Liver (tissue), 3 donors: Measurements from ENCODE around the gene MSL3.

Source experiments
- CTCF ChIP-seq: fragments of 150-350 bp; IDR thresholded peaks from 2 replicates; pipeline ENCODE4 v1.5.1; 2017; ENCODE audit warnings: improper control_type of control experiment, low read depth, low read length; ENCODE audit not compliant: missing input control
- JUND ChIP-seq, 2 donors: IDR thresholded peaks; 2 replicates each; pipeline ENCODE4 v1.6.1; 2016; ENCODE audit warnings: antibody characterized with exemption in 2 of 2
- NR2F2 ChIP-seq: IDR thresholded peaks from 2 replicates; pipeline ENCODE4 v1.6.1; 2016; ENCODE audit warnings: antibody characterized with exemption
- RAD21 ChIP-seq, 2 donors: IDR thresholded peaks; 2 replicates each; pipeline ENCODE4 v1.6.1; 2016; ENCODE audit warnings: antibody characterized with exemption in 2 of 2, mild to moderate bottlenecking in 2 of 2
- REST ChIP-seq: IDR thresholded peaks from 2 replicates; pipeline ENCODE4 v1.6.1; 2016; ENCODE audit warnings: antibody characterized with exemption, mild to moderate bottlenecking
- RXRA ChIP-seq, 2 donors: IDR thresholded peaks; 2 replicates each; pipeline ENCODE4 v1.6.1; 2017 to 2018; ENCODE audit warnings: antibody characterized with exemption in 2 of 2, mild to moderate bottlenecking in 1 of 2
- TAF1 ChIP-seq: conservative IDR thresholded peaks from 2 replicates; pipeline ENCODE4 v1.6.1; 2016; ENCODE audit warnings: antibody characterized with exemption, mild to moderate bottlenecking
- TF ChIP-seq, protein P1 (sequence below): IDR thresholded peaks from 2 replicates; pipeline ENCODE4 v1.6.1; 2016; ENCODE audit warnings: antibody characterized with exemption
- TF ChIP-seq, protein P2 (sequence below): IDR thresholded peaks from 2 replicates; pipeline ENCODE4 v1.6.1; 2016; ENCODE audit warnings: antibody characterized with exemption
- TF ChIP-seq, protein P3 (sequence below): IDR thresholded peaks from 2 replicates; pipeline ENCODE4 v1.6.1; 2016; ENCODE audit warnings: antibody characterized with exemption
- donor health status: healthy.
- donor health status: healthy.

DNA sequence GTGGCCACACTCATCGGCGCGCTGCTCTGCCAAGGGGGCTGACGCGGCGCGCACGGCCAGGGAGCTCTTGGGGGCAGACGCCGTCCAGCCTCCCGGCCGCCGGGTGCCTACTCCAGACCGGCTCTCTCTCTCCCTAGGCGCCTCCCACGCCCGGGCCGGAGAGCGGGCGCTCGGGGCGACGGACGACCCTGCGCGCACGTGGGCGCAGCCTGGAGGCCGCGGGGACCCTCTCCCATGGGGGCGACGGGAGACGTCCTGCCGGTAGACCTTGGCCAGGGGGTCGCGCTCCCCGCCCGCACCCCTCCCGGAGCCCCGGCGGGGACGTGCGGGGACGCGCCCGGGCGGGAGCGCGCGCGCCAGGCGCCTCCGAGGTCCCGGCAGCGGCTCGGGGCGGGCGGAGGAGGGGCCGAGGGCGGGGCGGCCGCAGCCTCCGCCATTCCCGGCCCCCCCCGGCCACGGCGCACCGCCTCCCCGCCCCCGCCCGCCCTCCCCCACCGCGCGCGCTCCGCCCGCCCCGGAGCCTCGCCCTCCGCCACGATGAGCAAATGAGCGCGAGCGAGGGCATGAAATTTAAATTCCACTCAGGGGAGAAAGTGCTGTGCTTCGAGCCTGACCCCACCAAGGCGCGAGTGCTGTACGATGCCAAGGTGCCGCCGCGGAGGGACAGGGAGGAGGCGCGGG lies at the start of gene MSL3:
- no peak for TF ChIP-seq RAD21 (IDR thresholded peaks at IDR 0.05)
- TF ChIP-seq JUND (IDR thresholded peaks at IDR 0.05), result no peak
- no peak for TF ChIP-seq CTCF
- TF ChIP-seq, protein P1, sequence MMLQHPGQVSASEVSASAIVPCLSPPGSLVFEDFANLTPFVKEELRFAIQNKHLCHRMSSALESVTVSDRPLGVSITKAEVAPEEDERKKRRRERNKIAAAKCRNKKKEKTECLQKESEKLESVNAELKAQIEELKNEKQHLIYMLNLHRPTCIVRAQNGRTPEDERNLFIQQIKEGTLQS, result no peak
- no peak for TF ChIP-seq RXRA (IDR thresholded peaks at IDR 0.05)
- no peak for TF ChIP-seq TAF1
- TF ChIP-seq NR2F2, result no peak
- no peak for TF ChIP-seq REST
- TF ChIP-seq, protein P2, sequence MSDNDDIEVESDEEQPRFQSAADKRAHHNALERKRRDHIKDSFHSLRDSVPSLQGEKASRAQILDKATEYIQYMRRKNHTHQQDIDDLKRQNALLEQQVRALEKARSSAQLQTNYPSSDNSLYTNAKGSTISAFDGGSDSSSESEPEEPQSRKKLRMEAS, result no peak
- TF ChIP-seq, protein P3, sequence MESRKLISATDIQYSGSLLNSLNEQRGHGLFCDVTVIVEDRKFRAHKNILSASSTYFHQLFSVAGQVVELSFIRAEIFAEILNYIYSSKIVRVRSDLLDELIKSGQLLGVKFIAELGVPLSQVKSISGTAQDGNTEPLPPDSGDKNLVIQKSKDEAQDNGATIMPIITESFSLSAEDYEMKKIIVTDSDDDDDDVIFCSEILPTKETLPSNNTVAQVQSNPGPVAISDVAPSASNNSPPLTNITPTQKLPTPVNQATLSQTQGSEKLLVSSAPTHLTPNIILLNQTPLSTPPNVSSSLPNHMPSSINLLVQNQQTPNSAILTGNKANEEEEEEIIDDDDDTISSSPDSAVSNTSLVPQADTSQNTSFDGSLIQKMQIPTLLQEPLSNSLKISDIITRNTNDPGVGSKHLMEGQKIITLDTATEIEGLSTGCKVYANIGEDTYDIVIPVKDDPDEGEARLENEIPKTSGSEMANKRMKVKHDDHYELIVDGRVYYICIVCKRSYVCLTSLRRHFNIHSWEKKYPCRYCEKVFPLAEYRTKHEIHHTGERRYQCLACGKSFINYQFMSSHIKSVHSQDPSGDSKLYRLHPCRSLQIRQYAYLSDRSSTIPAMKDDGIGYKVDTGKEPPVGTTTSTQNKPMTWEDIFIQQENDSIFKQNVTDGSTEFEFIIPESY, result no peak
